NCI-H128 (cell line): ENCODE data around the gene FXYD1.

Experiments
- DNase-seq: peaks from one replicate; lab custom pipeline; 2025; ENCODE audit not compliant: unreplicated experiment; lab: John Stamatoyannopoulos, UW

The FXYD1 gene

GRCh38 chr19:35160629-35161433 is 22.2 kb downstream of the FXYD1 start:
- no peak for DNase-seq

- no peak for DNase-seq
Observed at GRCh38 chr19:35161434-35161743, 22.8 kb downstream of the FXYD1 start.

- DNase-seq, result no peak
Observed at GRCh38 chr19:35162471-35163326, 24.1 kb downstream of the FXYD1 start.

- DNase-seq, result no peak
Observed at GRCh38 chr19:35164418-35164817, 25.8 kb downstream of the FXYD1 start.

GRCh38 chr19:35165200-35166058 is 26.8 kb downstream of the FXYD1 start:
- DNase-seq, result no peak

GRCh38 chr19:35166100-35167063 is 27.8 kb downstream of the FXYD1 start:
- no peak for DNase-seq

- DNase-seq, result no peak
Observed at GRCh38 chr19:35167251-35168119, 28.9 kb downstream of the FXYD1 start.

GRCh38 chr19:35168196-35168595 is 29.6 kb downstream of the FXYD1 start:
- no peak for DNase-seq

GRCh38 chr19:35169221-35169995 is 30.8 kb downstream of the FXYD1 start:
- no peak for DNase-seq

GRCh38 chr19:35170359-35171061 is 31.9 kb downstream of the FXYD1 start:
- DNase-seq, result no peak

GRCh38 chr19:35171730-35172129 is 33.1 kb downstream of the FXYD1 start:
- DNase-seq, result no peak

GRCh38 chr19:35174226-35174625 is 35.6 kb downstream of the FXYD1 start:
- no peak for DNase-seq

- DNase-seq, result no peak
Observed at GRCh38 chr19:35176181-35176570, 37.6 kb downstream of the FXYD1 start.

GRCh38 chr19:35177377-35178274 is 39.0 kb downstream of the FXYD1 start:
- no peak for DNase-seq

GRCh38 chr19:35178701-35179100 is 40.1 kb downstream of the FXYD1 start:
- no peak for DNase-seq

- no peak for DNase-seq
Observed at GRCh38 chr19:35179830-35180229, 41.2 kb downstream of the FXYD1 start.

- no peak for DNase-seq
Observed at GRCh38 chr19:35181387-35181786, 42.8 kb downstream of the FXYD1 start.
